Stimulated activated CD4-positive, alpha-beta T cell treated with anti-CD3 and anti-CD28 coated beads, Interleukin-15, amount 100 ng/mL, for 1 hour (primary cell): ENCODE results near the gene MUC13.
A peak's percentile ranks its signal among the peaks of the same experiment; 100 is the strongest.

Source experiments
- DNase-seq, 2 donors: peaks; one replicate each; pipeline ENCODE4 v3.0.0-alpha.2; 2020; ENCODE audit warnings: low read depth in 1 of 2, low spot score in 1 of 2

The MUC13 gene

DNA sequence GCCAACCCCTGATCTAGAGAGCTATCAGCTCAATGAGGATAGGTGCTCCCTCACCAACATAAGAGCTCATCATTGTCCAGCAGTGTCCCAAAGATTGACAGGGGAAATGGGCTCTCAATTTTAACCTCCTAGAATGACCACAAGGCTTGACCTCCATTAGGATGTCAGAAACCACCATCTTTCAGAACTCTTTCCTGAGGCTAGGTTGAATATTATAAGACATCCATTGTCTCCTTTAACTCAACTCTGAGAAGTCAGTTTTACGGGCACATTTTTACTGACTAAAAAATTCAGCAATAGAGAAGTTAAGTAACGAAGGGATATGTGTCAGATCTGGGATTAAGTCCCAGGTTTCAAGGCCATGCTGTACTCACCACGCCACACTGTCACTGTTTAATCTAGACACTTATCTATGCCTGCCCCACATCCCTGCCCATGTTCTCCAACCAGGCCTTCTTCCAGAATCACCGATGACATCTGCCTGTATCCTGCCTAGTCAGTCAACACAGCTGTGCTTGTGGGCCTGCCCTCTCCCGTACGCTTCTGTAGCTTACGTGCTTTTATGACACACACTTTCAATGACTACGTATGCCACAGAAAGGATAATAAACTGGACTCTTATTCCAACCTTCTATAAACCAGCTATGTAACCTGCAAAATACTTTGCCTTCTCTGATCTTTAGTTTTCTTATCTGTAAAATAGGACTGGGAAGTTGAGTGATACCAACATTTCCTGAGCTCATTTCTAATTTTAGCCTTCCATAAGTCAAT lies 17.1 kb upstream of the MUC13 start:
- no peak for DNase-seq

DNA sequence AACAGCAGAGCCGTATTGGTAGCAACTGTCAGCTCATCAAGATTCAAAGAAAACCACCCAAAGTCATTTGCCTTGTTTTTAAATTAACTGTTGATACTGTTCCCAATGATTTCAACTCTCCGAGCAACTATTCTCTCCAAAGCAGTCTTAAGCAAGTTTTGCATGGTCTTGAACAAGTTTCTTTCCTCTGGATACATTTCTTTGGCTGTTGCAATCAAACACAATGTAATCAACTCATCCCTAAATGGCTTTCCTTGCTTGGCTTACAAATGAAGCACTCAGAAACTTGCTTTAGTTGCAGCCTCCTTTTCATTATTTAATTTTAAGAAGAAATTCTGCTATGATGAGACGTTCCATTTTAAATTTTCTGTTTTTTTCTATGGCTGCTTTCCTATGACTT lies 15.5 kb upstream of the MUC13 start:
- DNase-seq: no peak

DNA sequence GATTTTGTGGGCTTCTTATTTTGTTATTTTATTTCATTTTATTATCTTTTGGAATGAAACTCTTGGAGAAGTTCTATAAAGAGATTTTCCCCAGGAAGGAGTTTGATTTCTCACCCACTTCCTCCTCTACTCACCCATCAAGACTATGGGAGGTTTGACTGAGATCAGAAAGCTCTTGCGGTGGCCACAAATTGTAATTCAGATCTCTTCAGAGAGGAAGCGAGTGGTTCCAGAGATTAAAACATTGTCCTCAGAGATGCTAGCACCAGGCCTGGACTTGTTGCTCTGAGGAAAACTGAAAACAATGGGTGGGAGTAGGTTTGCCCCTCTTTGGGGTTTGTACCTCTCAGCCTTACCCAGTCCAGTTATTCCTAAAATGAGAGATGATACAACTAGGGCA lies 8.1 kb upstream of the MUC13 start:
- DNase-seq: no peak

DNA sequence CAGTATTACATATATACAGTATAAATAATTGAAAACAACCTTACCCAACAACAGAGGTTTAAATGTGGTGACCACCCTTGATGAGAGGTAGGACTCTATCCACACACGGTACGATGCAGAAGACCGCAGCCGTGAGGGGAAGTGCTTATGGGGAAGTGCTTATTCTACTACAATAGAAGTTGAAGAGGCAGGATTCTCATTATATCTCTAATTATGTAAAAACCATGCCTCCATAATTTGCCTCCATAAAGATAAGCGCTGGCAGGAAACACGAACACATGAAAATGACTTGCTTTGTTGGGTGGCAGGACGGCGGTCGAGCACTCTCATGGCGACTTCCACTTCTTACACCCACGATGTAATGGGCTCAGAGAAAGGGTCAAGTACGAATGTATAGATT lies 7.2 kb upstream of the MUC13 start:
- no peak for DNase-seq

DNA sequence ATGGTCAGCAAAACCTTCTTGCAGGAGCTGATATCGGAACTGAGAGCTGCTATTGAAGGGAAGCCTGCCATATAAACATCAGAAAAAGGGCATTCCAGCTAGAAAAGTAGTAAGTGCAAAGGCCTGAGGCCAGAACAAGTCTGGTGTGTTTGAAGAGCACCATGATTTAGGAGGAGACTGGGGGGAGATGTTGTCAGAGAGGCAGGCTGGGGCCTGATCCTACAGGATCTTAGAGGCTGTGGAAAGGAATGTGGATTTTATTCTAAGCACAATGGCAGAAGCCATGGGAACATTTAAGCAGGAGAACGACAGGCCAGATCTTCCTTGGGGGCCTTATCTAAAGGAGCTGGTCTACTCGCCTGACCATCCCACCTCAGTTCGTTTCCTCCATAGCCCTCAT lies 5.1 kb upstream of the MUC13 start:
- no peak for DNase-seq

DNA sequence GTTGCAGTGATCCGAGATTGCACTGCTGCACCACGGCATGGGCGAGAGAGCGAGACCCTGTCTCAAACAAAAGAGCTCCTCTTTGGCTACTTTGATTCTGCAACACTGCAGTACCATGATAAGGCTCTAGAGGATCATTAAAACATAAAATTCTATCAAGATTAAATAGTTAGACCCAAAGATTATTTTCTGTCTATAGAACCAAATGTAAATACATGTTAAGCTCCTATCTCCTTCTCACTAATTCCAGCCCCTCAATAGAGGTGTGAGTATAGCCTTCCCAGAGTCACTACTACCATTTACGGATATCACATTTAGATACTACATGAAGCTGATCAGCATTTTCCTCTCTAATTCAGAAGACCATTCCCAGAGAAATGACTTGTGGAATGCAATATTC lies 4.3 kb upstream of the MUC13 start:
- no peak for DNase-seq

DNA sequence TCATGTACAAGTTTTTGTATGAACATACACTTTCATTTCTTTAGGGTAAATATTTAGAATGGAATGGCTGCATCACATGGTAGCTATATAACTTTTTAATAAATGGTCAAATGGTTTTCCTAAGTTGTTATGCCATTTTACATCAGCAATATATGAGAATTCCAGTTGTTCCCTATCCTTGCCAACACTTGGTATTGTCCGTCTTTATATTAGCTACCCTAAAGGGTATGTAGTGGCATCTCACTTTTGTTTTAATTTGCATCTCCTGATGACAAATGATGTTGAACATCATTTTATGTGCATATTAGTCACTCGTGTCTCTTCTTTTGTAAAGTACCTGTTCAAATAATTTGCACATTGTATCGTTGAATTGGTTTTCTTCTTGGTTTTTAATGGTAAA lies 2.5 kb upstream of the MUC13 start:
- no peak for DNase-seq

DNA sequence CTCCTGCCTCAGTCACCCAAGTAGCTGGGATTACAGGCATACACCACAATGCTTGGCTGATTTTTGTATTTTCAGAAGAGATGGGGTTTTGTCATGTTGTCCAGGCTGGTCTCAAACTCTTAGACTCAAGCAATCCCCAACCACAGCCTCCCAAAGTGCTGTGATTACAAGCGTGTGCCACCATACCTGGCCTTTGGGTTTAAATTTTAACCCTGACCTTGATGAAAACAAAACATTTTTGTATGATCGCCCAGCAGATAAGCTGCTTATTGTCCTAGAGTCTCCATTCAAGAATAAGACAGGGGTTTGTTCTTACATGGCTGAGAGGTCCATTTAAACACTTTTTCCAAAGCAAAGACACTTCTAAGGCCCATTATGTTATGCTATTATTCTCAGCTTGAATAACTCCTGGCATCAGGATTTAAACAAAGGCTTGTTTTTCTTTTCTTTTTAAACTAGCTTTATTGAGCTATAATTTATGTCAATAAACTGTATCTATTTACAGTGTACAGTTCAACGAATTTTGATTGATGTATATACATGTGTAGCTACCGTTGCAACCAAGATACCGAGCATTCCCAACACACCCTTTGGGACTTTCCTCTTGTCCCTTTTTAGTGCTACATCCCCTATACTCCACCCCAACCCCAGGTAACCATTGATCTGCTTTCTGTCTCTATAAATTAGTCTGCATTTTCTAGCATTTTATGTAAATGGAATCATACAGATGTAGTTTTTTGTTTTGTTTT lies 1.4 kb upstream of the MUC13 start:
- DNase-seq: no peak

DNA sequence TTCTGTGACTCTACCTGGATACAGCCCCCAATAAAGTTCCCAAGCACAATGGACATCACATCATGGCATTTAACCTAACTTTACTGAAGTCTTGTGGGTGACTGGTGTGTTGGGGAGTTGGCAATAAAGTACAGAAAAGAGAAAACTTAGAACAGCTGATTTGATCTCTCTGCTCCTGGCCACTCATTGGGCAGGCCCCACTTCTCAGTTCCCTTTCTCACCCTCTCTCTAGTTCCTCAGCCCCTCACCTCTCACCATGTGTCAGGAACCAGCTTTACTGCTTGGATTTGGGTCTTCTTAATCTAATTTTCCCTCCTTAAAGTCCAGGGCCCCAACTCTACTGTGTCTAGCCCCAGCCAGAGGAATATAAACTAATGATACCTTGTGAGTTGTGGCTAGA lies 713 bp upstream of the MUC13 start:
- no peak for DNase-seq

DNA sequence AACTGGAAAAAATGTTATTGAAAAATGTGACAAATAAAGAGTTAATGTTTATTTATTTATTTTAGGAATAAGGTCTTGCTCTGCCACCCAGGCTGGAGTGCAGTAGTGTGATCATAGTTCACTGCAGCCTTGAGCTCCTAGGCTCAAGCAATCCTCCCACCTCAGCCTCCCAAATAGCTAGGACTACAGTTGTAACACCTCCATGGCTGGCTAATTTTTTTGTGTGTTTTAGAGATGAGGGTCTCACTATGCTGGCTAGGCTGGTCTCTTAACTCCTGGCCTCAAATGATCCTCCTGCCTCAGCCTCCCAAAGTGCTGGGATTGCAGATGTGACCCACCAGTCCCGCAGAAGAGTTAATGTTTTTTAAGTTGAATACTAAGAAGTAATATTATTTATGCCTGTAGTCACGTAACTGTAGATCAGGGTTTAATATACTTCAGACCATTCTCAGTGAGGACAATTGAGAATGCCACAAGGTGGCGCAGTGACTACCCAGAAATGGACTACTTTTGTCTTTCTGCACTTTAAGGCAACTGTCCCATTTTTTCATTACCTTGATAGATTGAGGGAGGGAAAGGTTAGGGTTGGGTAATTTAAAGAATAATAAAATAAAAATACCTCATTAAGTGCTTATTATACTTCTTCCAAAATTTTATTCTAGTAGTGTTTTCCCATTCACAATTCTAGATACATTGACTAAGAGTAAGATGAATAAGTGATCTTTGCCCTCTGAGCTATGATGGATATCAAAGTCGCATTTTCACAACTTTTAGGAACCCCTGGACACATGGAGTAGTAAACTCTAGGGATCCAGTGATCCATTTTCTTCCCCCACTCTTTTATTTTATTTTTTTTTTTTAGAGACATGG lies 6.0 kb downstream of the MUC13 start:
- peak; percentile 19 to 26 for DNase-seq

DNA sequence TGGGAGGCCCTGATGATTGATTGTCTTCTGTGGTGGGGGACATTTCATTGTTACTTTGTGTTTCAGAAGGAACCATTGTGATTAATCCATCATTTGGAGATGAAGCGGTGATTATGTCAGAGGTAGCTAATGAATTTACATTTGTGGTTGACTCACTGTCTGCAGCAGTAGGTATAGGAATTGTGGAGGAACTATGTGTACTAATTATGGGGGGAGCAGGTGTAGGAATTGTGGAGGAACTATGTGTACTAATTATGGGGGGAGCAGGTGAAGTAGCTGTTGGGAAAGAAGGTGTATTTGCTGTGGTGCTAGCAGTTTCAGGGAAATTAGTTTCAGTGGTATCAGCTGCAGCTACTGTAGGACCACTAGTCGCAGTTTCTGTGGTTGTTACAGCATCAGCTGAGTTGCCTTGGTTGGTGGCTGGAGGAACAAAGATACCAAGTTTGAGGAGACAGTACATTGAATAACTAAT lies 6.9 kb downstream of the MUC13 start:
- no peak for DNase-seq

DNA sequence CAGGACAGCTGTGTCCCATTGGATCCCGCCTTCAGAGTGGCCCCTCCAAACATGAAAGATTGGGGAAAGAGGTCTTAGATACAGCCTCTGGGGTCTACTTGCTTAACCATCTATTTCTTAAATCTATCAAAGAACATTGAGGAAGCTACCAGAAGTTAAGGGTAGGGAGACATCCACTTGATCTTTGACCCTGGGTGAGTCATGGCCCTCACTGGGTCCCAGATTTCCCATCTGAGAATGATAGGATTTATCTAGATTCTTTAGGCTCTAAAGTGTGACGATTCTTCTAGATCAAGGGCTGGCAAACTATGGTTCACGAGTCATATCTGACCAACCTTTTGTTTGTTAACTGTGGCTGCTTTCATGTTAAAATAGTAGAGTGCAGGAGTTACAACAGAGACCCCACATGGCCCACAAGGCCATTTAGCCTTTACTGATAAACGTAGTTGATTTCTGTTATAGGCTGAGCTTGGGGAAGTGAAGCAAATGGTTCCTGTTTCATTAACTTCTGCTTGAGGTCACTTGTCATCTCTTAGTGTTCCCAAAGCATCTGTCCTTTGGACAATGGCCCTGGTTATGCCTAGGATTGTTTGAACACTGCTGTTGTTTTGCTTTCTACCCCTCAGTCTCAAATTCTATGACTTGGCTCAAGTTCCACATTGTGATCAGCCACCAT lies 8.0 kb downstream of the MUC13 start:
- DNase-seq: no peak

DNA sequence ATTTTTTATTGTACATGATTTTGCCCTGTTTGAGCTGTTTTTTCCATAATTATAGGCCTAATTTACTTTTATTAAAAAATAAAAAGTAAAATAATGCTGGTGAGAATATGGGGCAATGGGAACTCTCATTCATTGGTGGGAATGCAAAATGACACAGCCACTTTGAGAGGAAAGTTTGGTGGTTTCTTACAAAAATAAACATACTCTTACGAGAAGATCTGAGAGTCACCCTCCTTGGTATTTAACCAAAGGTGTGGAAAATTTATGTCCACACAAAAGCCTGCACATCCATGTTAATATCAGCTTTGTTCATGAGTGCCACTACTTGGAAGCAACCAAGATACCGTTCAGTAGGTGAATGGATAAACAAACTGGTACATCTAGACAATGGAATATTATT lies 9.8 kb downstream of the MUC13 start:
- no peak for DNase-seq

DNA sequence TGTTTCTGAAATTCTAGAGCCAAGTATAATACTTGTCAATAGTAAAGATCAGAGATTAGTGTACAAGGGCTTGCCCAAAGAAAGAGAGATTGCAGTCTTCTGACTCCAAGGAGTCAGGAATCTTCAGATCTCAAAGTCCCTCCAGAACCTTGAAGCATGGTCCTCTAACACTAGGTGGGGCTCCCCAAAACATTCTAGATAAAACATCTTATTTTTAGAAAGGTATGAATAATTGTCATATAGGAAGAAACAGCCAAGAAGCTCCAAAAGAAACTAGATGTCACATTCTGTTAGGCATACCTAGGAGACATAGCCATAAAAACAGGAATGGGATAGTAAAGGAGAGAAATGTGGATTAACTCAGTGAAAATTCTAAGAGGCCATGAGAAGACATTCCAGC lies 10.7 kb downstream of the MUC13 start:
- no peak for DNase-seq

DNA sequence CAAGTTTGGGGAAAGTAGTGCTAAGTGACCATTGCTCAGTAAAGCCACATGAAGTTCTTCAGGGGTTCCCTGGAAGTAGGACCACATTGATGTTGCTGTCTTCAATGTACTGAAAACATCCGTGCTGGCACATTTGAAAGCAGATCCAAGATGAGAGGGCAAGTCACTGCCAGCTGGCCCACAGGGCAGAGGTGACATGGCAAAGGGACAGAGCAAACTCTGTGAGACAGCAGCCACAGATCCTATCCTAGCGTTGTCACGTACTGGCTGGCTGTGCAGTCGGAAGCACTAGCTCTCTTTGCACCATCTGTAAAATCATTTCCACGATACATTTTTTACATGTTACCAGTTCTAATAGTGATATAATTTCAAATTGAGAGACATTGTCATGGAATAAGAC lies 13.8 kb downstream of the MUC13 start:
- no peak for DNase-seq

DNA sequence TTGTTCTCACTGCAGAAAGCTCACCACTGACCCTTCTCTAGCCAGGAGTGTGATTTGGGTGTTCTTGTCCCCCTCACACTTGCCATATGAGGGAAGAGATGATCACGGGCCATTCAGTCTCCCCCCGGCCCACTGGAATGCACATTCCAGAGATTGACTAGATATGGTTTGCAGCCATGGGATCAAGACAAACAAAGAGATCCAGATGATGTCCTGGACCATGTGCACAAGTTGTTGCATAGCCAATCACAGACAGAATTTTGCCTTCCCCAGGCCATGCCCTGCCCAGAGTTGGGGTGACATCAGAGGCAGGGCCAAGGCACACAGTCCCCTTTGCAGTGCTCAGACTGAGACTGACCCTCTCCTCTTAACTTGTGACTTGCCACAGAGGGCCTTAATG lies 14.8 kb downstream of the MUC13 start:
- DNase-seq: no peak

DNA sequence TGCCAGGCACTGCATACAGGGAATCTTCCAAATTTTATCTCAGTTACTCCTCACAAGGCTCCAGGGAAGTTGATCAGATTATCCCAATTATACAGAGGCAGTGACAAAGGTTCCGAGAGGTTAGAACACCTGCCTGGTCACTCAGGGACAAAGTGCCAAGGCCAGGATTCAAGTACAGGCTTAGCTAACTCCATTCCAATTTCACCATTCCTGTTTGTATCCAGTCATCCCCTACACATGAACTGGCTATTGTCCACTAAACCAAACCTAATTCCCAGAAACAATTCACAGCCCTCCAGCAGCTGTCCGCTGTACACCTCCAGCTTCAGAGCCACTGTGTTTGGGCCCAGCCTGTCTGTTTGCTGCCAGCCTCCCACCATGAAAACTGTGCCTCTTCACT lies 16.0 kb downstream of the MUC13 start:
- no peak for DNase-seq

DNA sequence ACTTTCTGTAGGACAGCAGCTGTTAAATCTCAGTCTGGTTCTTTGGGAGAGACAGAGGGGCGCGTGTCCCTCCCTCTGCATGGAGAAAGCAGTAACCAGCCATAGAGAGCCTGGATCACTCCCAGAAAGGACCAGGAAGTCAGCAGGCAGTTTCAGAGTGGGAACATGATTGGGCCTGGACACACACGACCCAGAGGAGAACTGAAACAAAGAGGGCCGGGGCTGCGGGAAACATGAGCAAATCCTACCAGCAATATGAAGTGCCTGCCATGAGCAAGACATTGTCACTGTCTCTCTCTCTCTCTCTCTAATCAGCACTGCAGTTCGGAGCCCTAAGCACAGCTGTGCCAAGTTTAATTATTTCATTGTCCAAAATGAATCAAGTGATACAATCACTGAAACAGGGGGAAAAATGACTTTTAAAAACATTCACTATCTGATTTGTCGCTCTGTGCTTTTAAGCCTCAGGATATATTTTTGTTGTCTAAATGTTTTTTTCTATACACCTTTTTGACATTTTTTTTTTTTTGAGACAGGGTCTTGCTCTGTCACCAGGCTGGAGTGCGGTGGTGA lies 17.6 kb downstream of the MUC13 start:
- no peak for DNase-seq

DNA sequence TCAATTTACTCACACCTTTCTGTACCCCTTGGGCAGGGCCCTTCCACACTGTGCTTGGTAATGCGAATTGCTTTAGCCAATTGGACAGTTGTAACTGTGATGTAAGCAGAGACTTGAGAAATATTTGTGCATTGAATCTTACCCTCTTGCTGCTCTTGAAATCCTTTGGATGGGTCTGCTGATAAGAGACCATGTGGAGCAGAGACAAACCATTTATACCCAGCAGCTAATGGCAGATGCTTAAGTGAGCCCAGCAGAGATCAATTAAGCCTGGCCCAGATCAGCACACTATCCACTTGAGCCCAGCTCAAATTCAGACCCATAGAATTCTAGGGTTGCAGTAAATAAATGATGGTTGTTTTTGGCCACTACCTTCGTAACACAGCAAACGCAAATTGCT lies 19.3 kb downstream of the MUC13 start:
- no peak for DNase-seq

DNA sequence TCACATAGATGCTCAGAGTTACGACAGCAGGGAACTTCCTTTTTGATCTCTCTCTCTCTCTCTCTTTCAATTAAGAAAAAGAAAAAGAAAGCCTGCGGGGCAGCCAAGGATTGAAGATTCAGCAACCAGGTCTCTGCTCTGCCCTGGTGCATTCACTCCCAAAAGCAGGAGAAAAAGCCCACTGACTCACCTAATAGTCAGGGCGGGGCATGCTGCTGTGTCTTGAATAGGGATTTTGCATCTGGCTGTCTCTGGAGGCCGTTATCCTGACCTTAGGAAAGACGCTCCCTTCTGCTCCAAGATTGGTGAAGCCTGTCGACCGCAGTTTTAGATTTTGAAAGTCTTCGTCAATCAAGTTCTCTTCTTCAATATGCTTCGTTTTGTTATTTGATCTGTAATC lies 26.6 kb downstream of the MUC13 start:
- no peak for DNase-seq
